Right renal pelvis (tissue), 4 donors: ENCODE data around the gene FAM216B. TPM values are rescaled to one million over a fixed set of nuclear protein-coding genes. Genes with fewer than 3 reads are reported as not detected.
"Not testable (repeated sequence)": the region's sequence is repeated elsewhere in the genome, so short reads cannot be mapped to it uniquely, and the experiment has no call there.

ENCODE experiments used
- DNase-seq, 4 donors: peaks; one replicate each; pipeline ENCODE4 v3.0.0-alpha.2; 2013; ENCODE audit warnings: low read depth in 4 of 4, low spot score in 3 of 4, missing footprints in 1 of 4
- polyA plus RNA-seq, 4 donors: library from polyadenylated mRNA; unstranded; fragments of 120-200 nt; gene quantifications; one replicate each; pipeline ENCODE4 v1.2.1, GENCODE V29; 2013; ENCODE audit not compliant: insufficient read length in 4 of 4

The FAM216B gene
- not detected for polyA plus RNA-seq

DNA sequence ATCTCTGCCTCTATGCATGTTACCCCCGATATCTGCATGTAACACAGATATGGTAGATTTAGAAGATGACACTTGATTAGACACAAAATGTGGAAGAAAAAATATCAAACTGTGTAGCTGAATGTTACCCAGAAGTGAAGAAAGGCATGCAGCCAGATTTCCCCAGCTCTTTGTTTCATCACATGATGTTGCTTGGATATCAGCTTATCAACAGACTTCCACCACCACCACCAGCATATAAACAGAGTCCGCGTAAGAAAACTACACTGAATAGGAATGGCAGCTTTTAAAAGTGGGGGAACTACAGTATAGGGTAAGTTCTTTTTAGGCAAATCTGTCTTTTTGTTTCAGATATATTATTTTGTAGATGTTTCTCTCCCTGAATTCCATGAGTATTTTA lies at the start of gene FAM216B:
FAM216B (plus strand) TSS at position 233 of the 400 bp plus-strand sequence. CDS start 2,484 bp downstream, outside the sequence.
- no peak for DNase-seq

DNA sequence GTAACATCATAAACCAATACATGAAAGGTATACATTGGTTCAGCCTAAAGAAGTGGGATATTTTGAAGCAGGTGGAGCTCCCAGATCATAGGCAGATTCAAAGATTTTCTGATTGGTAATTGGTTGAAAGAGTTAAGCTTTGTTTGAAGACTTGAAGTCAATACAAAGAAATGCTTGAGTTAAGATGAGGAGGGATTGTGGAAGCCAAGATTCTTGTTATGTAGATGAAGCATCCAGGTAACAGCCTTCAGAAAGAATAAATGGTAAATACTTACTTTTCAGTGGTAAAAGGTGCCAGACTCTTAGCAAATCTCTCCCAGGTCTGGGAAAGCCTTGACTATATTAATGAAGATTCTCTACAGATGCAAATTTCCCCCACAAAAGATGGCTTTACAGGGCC lies 49.3 kb upstream of the FAM216B start:
- no peak for DNase-seq

DNA sequence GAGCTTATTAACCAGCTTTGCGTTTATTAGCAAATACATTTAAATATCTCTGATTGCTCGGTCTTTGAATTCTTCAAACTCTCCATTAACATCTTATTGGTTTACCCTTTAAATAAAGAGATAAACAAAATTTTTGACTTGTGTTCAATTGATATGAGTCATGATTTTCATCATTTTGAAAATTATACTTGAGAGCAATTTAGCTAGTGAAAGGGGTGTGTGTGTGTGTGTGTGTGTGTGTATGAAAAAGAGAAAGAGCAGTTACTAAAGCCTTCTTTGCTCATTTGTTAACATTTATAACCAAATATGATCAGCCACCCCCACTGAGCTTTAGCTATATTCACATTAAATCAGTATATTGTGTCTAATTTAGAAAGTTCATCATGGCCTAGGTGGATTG lies 48.3 kb upstream of the FAM216B start:
- DNase-seq, result no peak

DNA sequence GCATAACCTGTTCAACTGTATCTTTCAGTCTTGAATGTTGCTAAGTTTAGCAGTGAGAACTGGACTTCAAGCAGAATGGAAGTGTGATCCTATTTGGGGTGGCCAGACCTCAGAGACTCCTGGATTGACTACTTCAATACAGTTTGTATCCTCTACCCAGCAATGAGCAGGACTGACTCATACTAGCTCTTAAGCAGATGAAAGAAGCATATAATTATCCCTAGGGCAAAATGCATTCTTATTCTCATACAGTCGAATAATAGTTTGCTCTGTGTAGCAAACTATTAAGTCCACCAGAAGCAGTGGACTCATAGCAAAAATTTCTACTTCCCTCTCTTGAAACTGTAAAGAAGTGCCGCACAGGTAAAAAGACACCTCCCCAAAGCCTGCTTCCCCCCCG lies 46.4 kb upstream of the FAM216B start:
- DNase-seq, result no peak

DNA sequence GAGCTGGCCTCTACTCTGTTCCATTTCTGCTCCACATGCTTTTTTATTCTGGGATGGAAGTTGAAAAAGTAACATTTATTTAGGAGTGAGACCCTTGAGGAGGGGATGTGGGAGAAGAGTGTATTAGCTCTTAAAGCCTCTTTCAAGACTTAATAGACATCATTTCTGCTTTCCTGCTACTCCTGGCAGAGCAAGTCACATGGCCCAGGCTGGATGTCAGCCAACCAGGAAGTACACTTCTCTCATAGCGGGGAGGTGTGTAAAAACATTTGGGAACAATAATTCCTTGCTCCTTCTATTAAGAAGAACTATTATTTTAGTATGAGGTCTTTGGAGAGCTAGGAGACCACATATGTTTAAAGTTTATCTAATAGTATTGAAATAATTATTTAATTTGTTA lies 40.6 kb upstream of the FAM216B start:
- DNase-seq, result no peak

DNA sequence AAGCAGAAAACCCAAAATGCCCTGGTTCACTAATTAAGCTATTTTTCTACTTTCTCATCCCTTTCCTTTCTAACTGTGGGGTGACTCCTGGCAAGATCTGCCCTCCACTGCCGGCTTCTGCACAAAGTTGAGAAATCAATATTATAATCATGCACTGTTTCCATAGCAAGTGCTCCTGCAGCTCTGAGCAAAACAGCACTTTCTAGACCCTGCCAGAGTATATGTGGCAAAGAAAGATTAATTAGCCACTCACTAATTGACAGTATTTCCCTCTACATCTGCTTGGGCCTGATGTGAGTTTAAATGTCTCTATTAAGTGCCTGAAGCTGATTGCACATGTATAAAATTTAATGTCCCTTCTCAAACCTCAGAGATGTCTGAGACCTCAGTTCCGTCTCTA lies 39.5 kb upstream of the FAM216B start:
- DNase-seq, result no peak

DNA sequence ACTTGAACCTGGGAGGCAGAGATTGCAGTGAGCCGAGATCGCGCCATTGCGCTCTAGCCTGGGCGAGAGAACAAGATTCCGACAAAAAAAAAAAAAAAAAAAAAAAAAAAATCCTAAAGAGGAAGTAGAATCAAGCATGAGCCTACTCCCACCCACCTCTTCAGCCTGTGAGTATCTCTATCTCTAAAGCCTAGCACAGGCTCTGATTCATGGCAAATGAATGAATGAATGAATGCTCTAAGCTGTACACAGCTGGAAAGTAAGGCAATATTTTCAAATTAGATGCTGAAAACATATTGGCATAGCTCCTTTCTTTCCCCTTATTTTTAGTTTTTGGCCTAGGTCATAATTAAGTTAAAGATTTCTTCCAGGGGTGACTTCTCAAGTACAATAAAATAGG lies 35.7 kb upstream of the FAM216B start:
- DNase-seq, result no peak

DNA sequence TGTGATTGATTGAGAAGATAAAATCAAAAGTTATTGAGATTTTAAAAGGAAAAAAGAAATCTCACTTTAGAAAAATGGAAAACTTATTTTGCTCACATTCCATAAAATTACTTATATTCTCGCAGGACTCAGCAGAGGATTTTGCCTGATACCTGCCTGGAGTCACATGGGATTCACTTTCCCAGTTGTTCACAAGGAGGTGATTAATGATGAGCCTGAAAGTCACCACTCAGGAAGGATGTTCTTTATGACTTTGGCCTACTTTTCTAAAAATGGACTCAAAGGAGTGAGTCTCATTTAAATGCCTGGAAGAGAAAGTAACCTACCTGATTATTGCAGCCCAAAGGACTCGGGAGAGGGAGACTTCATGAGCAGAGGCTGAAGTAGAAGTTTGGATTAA lies 34.5 kb upstream of the FAM216B start:
- no peak for DNase-seq

DNA sequence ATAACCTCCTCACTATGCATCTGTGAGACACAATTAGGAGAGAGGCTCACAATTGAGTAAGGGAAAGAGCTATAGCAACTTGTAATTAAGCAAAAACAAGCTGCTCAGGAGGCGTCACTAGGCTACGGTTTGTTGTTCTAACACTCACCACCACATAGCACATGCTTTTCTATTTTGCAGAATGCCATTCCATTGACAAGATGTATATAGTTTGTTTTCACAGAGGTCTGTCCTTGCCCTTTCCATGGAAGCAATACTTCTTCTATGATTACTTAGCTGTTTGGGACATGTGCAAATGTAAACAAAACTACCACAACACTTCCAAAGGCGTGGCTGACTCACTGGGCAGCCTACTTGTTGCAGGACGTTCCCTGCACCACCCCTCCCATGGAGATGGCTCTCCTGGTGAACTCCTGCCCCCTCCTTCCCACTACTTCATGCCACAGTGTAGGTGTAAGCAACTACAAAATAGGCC lies 33.9 kb upstream of the FAM216B start:
- no peak for DNase-seq

DNA sequence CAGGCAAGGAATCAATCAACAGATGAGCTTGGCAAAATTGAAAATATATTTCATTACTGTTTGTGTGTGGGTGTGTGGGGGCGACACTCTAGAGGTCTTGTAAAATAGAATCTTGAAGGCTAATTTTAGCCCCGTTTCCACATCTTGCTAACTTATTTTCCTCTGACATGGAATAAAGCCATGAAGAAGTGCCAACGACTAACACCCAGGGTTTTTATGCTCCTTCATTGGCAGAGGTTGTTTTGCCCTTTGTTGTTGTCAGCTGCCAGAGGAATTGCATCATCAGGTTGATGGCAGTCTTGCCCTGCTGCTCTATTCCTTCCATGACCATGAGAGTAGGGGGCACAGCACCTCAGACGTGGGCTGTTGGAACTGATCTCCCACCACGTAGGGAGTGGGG lies 30.6 kb upstream of the FAM216B start:
- DNase-seq, result no peak

DNA sequence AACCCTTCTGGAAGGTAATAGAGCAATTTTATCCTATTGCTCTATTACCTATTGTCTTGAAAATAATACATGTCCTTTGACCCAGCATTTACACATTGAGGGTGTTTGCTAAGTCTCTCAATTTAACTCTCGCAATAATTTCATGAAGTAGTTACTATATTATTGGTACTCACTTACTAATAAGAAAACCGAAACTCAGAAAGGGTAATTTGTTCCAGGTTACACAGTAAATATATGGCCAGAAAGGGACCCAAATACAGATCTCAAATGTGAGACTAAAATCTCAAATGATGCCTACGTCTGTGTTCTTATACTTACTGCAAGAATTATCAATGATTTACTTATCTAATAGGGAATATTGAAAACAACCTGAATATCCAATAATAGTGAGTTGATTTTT lies 29.7 kb upstream of the FAM216B start:
- DNase-seq, result no peak

DNA sequence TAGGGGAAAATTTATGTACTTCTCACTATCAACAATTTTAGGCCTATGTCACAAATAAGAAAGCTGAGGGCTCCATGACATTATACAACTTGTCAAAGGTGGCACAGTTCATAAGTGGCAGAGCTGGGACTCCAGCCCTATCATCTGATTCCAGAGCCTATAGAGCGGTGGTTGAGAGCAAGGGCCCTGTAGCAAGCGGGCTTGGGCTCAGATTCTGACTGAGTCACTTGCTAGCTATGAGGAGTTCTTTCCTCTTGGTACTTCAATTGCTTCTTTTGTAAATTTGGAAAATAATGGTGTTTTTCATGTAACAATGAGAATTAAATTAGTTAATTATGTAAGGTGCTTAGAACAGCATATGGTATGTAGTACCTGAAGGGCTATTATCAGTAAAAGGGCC lies 28.7 kb upstream of the FAM216B start:
- DNase-seq, result no peak

DNA sequence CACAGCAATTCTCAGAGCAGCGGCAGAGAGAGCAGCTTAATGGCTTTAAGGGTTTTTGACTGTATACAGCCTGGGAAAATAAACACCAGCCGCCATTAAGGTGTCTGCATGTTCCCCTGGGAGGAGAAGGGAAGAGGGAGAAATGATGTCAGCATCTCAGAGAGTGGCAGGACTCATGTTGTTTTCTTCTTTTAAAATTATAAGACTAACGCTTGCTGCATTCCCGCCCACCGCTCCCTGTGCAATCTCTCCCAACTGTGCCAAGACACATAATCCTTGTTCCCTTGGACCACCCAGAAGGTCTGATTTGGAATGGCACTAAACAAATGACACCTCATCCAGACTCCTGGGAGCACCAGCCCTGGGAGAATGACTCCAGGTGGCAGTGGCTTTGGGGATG lies 27.7 kb upstream of the FAM216B start:
- no peak for DNase-seq

DNA sequence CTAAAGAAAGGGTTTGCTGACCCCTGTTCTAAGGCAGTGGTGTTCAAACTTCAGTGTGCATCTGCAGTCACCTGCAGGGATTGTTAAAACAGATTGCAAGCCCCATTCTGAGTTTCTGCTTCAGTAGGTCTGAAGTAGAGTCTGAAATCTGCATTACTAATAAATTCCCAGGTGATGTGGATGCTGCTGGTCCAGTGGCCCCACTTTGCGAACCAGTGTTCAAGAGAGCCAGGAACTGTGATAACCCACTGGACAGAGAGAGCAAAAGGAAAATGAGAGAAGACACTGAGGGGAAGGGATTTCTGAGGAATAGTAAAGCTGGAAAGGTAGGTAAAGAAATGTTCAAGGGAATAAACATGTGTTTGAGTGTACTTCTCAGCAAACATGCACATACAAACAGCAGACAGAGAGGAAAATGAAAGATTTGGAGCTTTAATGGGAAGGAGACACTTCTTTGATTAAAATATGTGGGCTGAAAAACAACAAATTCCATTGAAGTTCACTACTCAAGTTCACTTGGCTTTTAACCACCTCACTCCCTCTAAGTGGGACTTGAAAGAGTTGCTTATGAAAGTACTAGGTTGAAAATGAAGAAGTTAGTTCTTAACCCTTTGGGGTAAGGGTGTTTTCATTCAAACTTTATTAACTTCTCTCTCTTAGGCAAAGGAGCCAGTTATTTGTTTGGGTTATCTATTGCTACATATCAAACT lies 26.4 kb upstream of the FAM216B start:
- DNase-seq, result no peak

DNA sequence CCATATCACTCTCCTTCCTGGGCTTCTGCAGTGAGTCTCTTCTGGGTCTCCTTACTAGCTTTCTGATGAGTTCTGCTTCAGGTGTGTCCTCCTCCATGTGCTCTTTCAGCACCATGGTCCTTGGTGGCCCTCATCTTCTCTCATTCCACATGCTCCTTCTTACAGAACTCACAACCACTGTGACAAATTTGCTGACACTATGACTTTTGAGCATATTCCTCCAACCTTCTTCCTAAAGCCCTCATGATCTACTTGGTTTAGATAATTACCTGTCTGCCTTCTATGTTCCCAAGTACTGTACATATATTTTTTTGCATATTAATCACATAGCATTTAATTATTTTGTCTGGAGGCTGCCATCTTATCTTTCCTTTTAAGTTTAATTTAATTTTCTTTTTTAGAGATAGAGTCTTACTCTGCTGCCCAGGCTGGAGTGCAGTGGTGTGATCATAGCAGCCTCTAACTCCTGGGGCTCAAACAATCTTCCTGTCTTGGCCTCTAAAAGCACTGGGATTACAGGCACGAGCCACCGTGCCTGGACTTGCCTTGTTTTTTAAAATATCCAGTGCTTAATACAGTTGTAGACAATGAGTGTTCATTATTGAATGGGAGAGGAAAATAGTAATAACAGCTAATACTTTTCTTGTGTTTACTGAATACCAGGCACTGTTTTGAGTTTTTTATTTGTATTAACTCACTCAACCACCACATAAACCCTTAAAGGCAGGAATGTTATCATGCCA lies 23.5 kb upstream of the FAM216B start:
- DNase-seq, result no peak

DNA sequence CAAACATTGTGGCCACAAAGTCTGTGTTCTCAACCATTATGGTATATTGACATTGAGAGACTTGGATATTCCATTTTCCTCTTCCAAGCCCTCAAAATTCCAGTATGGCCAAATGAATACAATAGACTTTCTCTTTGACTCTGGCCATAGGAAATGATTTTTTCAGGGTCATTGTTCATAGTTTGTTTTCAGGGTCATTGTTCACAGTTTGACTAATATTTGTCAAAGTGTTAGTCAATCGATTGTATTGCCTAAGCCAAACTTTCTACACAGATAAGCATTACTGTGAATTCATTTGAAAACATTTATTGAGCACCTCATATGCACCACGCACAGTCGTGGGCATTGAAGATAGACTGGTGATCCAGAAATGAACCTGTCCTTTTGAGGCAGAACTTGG lies 22.9 kb upstream of the FAM216B start:
- no peak for DNase-seq

DNA sequence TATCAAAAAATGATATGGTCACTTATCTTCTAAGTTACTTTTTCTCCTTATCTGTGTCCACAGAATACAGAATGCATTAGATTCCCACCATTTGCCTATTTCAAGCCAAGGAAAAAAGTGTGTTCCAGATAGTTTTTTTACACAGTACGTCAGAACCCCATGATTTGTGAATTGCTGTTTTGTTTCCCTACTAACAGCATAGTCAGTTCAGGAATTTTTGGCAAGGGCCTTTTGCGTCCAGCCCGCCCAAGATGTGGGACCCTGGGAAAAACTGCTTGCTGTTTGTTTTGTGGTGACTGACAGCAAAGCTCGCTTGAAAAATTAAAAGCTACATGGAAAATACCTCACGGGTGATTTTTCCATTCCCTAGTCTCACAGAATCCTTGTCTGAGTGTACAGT lies 20.4 kb upstream of the FAM216B start:
- no peak for DNase-seq

DNA sequence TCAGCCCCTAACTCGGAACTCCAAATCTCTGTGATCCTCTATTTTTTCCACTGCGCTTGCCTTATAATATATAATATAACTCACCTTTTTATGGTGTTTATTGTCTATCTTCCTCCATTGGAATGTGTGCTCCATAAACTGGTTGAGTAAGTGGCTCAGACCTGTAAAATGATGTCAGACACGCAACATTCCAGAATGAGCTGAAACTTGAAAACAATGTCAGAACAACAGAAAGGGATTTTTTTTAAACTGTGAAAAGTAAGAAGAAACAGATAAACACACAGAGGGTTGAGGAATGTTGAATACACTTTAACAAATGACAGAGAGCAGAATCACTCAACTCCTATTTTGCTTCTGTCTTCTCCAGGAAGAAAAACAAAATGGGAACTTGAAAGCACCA lies 19.1 kb upstream of the FAM216B start:
- DNase-seq, result no peak

DNA sequence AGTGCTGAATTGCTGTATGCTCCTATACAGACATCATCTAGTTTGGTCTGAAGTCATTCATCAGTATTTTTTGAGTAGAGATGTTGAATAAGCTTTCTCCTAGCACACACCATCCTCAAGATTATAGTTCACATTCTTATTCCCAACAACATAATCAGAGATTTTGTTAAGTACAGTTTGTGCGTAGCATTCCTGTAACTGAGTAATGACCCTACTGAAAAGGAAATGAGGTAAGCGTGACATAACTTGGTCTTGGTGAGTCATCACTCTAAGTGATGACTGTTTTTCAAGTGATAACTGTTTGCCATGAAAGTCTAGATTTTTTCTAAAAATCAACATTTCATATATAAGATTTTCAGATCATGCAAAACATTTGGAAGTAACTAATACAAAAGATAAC lies 18.5 kb upstream of the FAM216B start:
- no peak for DNase-seq

DNA sequence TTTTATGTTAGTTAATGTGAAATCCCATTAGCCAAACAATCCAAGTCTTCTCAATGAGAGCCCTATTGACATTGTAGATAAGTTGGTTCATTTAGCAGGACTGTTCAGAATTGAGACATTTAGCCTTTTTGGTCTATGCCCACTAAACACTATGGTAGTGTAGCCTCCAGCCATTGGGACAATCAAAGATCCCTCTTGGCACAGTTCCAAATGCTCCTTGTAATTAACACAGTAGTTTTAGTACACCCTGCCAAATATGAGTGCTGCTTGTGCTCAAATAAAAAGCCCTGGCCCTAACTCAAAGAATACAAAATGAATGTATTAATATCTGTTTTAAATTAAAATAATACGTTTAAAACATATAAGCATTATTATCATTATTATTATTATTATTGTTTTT lies 15.4 kb upstream of the FAM216B start:
- no peak for DNase-seq

DNA sequence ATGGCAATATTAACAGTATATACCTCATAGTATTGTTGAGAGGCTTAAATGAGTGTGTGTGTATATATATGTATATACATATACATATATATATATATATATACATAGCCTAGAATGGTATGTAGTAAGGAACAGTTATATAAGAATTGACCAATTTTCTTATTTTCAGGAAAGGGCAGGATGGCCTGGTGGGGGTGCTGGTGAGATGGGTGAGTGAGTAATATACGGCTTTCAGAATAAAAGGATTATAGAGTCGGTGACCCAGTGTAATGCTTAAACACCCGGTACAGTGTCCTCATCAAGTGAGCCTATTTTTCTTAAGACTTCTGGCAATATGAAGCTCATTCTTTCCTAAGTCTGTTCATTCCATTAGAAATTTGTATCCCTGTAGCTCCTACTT lies 11.7 kb upstream of the FAM216B start:
- DNase-seq, result no peak

DNA sequence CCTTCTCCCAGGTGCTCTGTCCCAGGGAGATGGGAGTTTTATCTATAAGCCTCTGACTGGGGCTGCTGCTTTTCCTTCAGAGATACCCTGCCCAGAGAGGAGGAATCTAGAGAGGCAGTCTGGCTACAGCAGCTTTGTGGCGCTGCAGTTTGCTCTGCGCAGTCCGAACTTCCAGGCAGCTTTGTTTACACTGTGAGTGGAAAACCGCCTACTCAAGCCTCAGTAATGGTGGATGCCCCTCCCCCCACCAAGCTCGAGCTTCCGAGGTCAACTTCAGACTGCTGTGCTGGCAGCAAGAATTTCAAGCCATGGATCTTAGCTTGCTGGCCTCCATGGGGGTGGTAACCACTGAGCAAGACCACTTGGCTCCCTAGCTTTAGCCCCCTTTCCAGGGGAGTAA lies 4.8 kb upstream of the FAM216B start:
- DNase-seq, result not testable (repeated sequence)
